ENCODE measurements around the gene SIRT2. TPM values are rescaled to one million over a fixed set of nuclear protein-coding genes. Genes with fewer than 3 reads are reported as not detected.

The SIRT2 gene
- total RNA-seq, 1 experiment from 2014 or later, result 15.4 TPM

GRCh38 chr19:38834590-38834989 is 64.8 kb downstream of the SIRT2 start:
- CTCF ChIA-PET, result interaction anchor here (1.3 kb wide), 1 partner anchor 53 kb away, joined by 4 read pairs; no protein-coding TSS in a partner anchor
- no TSS peak for BruUV-seq (replicated peaks)
- Histone ChIP-seq H3K36me3 (ENCODE audit: control insufficient read depth in 1 of 2, insufficient read depth in 2 of 2, low read length in 2 of 2) (peaks cover 26 to 34% of the 10 kb centered on the region in 2 experiments; a peak in 3 of 4 replicates), H3K27ac (ENCODE audit: low read depth, low read length) (no peak overlapping the region), H3K4me2 (ENCODE audit: low read length) (no peak overlapping the region), H3K9me2 (ENCODE audit: insufficient read depth) (no peaks in the 10 kb centered on the region), H4K20me1 (ENCODE audit: insufficient read depth) (peaks cover 7% of the 10 kb centered on the region; the same call in 1 of the 2 replicates), H3K79me2 (ENCODE audit: insufficient read depth, low read length) (peaks cover 23% of the 10 kb centered on the region; the same call in 1 of the 2 replicates), H3K4me1 (ENCODE audit: control insufficient read depth in 1 of 2, insufficient read depth in 2 of 2, low read length in 2 of 2) (peaks cover 2 to 32% of the 10 kb centered on the region in 2 experiments; a peak in 3 of 4 replicates), H3K9ac (ENCODE audit: low read length) (no peak overlapping the region), H3K27me3 (ENCODE audit: insufficient read depth, low read length) (no peaks in the 10 kb centered on the region), H3K4me3 (replicated peaks in 1 of 2; ENCODE audit: low read depth in 1 of 2, low read length in 2 of 2) (no peak overlapping the region), H2AFZ (ENCODE audit: low read depth, low read length, poor library complexity, severe bottlenecking) (no peak overlapping the region), H3K9me3 (ENCODE audit: control insufficient read depth in 1 of 2, insufficient read depth in 1 of 2, low read depth in 1 of 2, low read length in 2 of 2) (no peaks in the 10 kb centered on the region)
- POLR2A ChIA-PET, result interaction anchor here (0.7 to 2.2 kb wide), 2 partner anchors 15 to 73 kb away, joined by 3 to 7 read pairs; no protein-coding TSS in a partner anchor
- DNase-seq (ENCODE audit: low read depth, low spot score) (no peak), ATAC-seq (no peak)
- intact Hi-C loops (cut with micrococcal nuclease), result loop anchor here (5.0 kb wide), 1 partner anchor 97 kb away; no protein-coding TSS in a partner anchor
- RAD21 ChIA-PET (ENCODE audit: low non-redundant PET in 1 of 2, low total read pairs in 2 of 2, uncharacterized antibody in 2 of 2, unreplicated experiment in 2 of 2), result no interaction called here
- TF ChIP-seq ZFX (IDR thresholded peaks at IDR 0.05) (no peak), CEBPB (IDR thresholded peaks at IDR 0.05; ENCODE audit: low read depth) (no peak), RAD21 (IDR thresholded peaks at IDR 0.05; ENCODE audit: low read depth) (no peak), YY1 (IDR thresholded peaks at IDR 0.05; ENCODE audit: extremely low read depth, insufficient replicate concordance, low read depth, low read length) (no peak), TCF7L2 (IDR thresholded peaks at IDR 0.05; ENCODE audit: borderline replicate concordance, extremely low read depth, insufficient read depth, insufficient read length) (no peak), FOSL1 (IDR thresholded peaks at IDR 0.05; ENCODE audit: low read depth) (no peak), REST (IDR thresholded peaks at IDR 0.05; ENCODE audit: low read depth) (no peak), MAX (IDR thresholded peaks at IDR 0.05) (no peak), ELF1 (IDR thresholded peaks at IDR 0.05; ENCODE audit: borderline replicate concordance, low read depth) (no peak), EZH2 (IDR thresholded peaks at IDR 0.05) (no peak), EGR1 (IDR thresholded peaks at IDR 0.05; ENCODE audit: low read depth) (no peak), ATF3 (IDR thresholded peaks at IDR 0.05) (no peak), JUND (IDR thresholded peaks at IDR 0.05) (no peak)

All from HCT116 (cell line).